ENCODE measurements around the gene HSPH1.
"Not testable (repeated sequence)": the region's sequence is repeated elsewhere in the genome, so short reads cannot be mapped to it uniquely, and the experiment has no call there.

HSPH1 gene

GRCh38 chr13:31124204-31124603, 37.5 kb downstream of the HSPH1 start:
- DNase-seq = no peak

- DNase-seq = no peak
Measured at GRCh38 chr13:31122544-31123260, 39.0 kb downstream of the HSPH1 start.

GRCh38 chr13:31122143-31122542, 39.6 kb downstream of the HSPH1 start:
- no peak for DNase-seq

GRCh38 chr13:31121379-31122140, 40.1 kb downstream of the HSPH1 start:
- no peak for DNase-seq

- DNase-seq = no peak
Measured at GRCh38 chr13:31119966-31120700, 41.6 kb downstream of the HSPH1 start.

- DNase-seq = no peak
Measured at GRCh38 chr13:31119526-31119925, 42.2 kb downstream of the HSPH1 start.

- DNase-seq = no peak
Measured at GRCh38 chr13:31116224-31116623, 45.5 kb downstream of the HSPH1 start.

GRCh38 chr13:31115616-31116015, 46.1 kb downstream of the HSPH1 start:
- DNase-seq = no peak

- no peak for DNase-seq
Measured at GRCh38 chr13:31114641-31115040, 47.1 kb downstream of the HSPH1 start.

- DNase-seq = no peak
Measured at GRCh38 chr13:31111136-31111535, 50.6 kb downstream of the HSPH1 start.

GRCh38 chr13:31110617-31111016, 51.1 kb downstream of the HSPH1 start:
- DNase-seq = no peak

GRCh38 chr13:31110169-31110568, 51.5 kb downstream of the HSPH1 start:
- no peak for DNase-seq

GRCh38 chr13:31107109-31107508, 54.6 kb downstream of the HSPH1 start:
- DNase-seq = no peak

GRCh38 chr13:31105856-31106255, 55.8 kb downstream of the HSPH1 start:
- DNase-seq = no peak

- no peak for DNase-seq
Measured at GRCh38 chr13:31105020-31105795, 56.5 kb downstream of the HSPH1 start.

GRCh38 chr13:31102905-31103304, 58.8 kb downstream of the HSPH1 start:
- no peak for DNase-seq

GRCh38 chr13:31101472-31102170, 60.1 kb downstream of the HSPH1 start:
- DNase-seq = no peak

- DNase-seq = no peak
Measured at GRCh38 chr13:31100721-31101120, 61.0 kb downstream of the HSPH1 start.

GRCh38 chr13:31097911-31098434, 63.7 kb downstream of the HSPH1 start:
- not testable (repeated sequence) for DNase-seq

- no peak for DNase-seq
Measured at GRCh38 chr13:31096654-31097302, 64.9 kb downstream of the HSPH1 start.

GRCh38 chr13:31094331-31095015, 67.2 kb downstream of the HSPH1 start:
- no peak for DNase-seq
